NT2/D1 (cell line): ENCODE results near the gene POMT2.

Experiments used
- SUZ12 ChIP-seq: IDR thresholded peaks from 2 replicates; pipeline ENCODE4 v1.6.1; 2011; ENCODE audit not compliant: insufficient read length, insufficient read depth; ENCODE audit errors: extremely low read depth
- YY1 ChIP-seq: IDR thresholded peaks from 2 replicates; pipeline ENCODE4 v1.6.1; 2011; ENCODE audit not compliant: insufficient read length, insufficient read depth
- ZNF274 ChIP-seq: IDR thresholded peaks from 2 replicates; pipeline ENCODE4 v1.6.1; 2011; ENCODE audit warnings: mild to moderate bottlenecking, low read depth, low read length

DNA sequence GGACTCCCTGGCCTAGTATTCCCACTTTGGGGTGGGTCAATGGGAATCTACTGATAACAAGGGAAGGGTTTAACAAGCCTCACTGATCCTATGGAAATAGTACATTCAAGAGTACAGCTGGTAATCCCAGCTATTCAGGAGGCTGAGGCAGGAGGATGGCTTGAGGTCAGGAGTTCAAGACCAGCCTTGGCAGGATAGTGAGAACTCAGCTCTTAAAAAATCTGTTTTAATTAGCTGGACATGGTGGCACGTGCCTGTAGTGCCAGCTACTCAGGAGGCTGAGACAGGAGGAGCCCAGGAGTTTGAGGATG, 4.5 kb downstream of the POMT2 start:
- TF ChIP-seq ZNF274: no peak
- no peak for TF ChIP-seq YY1
- TF ChIP-seq SUZ12: no peak
